HepG2 (cell line): ENCODE measurements around the gene MYO3B. TPM values are rescaled to one million over a fixed set of nuclear protein-coding genes. Genes with fewer than 3 reads are reported as not detected.

Experiments
- ATAC-seq: fragments of 200-7000 bp; cut with Tn5 transposase; 3 replicates; pipeline ENCODE4 v1.9.1; 2020; ENCODE audit warnings: mild to moderate bottlenecking, moderate library complexity
- BruUV-seq: library from RNA; stranded (reverse); fragments of 400-500 nt; replicated peaks from 2 replicates; lab custom pipeline; 2021; lab: Mats Ljungman, UMichigan
- CTCF ChIA-PET: fragments of 300-600 bp; formaldehyde crosslinking; extraction: SDS; loops from one replicate; lab custom pipeline; 2021; ENCODE audit warnings: low total read pairs, inconsistent platforms, low intra/inter-chr PET ratio; lab: Yijun Ruan, JAX
- POLR2A ChIA-PET: fragments of 350-600 bp; sonication (Branson Sonifier 250); formaldehyde crosslinking; loops from one replicate; lab custom pipeline; 2020; ENCODE audit warnings: antibody characterized with exemption, inconsistent platforms; lab: Yijun Ruan, JAX
- DNase-seq: peaks from one replicate; pipeline ENCODE4 v3.0.0-alpha.2; 2015; ENCODE audit warnings: low spot score
- FAIRE-seq: peaks from 3 replicates; lab custom pipeline; 2011; peaks lifted over from hg19 to GRCh38; lab: Jason Lieb, UNC
- H2AFZ ChIP-seq: one replicate; pipeline ENCODE4 v1.6.1; 2011; ENCODE audit warnings: low read length, inconsistent platforms
- H3K27ac ChIP-seq: fragments of 300-600 bp; 3 replicates; pipeline ENCODE4 v1.8.0; 2011; ENCODE audit warnings: mixed run types, mild to moderate bottlenecking, mixed read lengths, low read length, inconsistent platforms; ENCODE audit not compliant: insufficient read depth; ENCODE audit errors: extremely low read length
- H3K27me3 ChIP-seq, 2 experiments: fragments of 200-600 bp in 1 of 2; 2 replicates in 1 of 2; 3 replicates in 1 of 2; pipeline versions ENCODE4 v1.6.0 to v1.8.0; 2011; ENCODE audit warnings: low read length in 2 of 2, mild to moderate bottlenecking in 2 of 2, moderate library complexity in 2 of 2, inconsistent platforms in 1 of 2; ENCODE audit not compliant: insufficient read depth in 2 of 2, control insufficient read depth in 1 of 2
- H3K36me3 ChIP-seq, 2 experiments: fragments of 200-600 bp in 1 of 2; replicated peaks in 1 of 2; 2 replicates in 1 of 2; 3 replicates in 1 of 2; pipeline versions ENCODE4 v1.5.1 to v1.8.0; 2011; ENCODE audit warnings: low read length in 2 of 2, inconsistent platforms in 1 of 2; ENCODE audit not compliant: insufficient read depth in 2 of 2, control insufficient read depth in 1 of 2
- H3K4me1 ChIP-seq: 2 replicates; pipeline ENCODE4 v1.5.1; 2012; ENCODE audit warnings: low read length, inconsistent platforms; ENCODE audit not compliant: insufficient read depth
- H3K4me2 ChIP-seq: 2 replicates; pipeline ENCODE4 v1.6.0; 2011; ENCODE audit warnings: low read depth, low read length, inconsistent platforms
- H3K4me3 ChIP-seq, 3 experiments: fragments of 200-600 bp in 1 of 3; sonication (generic), shearing (Covaris generic) in 1 of 3; replicated peaks in 1 of 3; 2 replicates each; pipeline ENCODE4 v1.5.1; 2011 to 2016; ENCODE audit warnings: low read length in 3 of 3, inconsistent platforms in 2 of 3, low read depth in 2 of 3, mild to moderate bottlenecking in 2 of 3, control low read depth in 1 of 3, mixed read lengths in 1 of 3; ENCODE audit not compliant: insufficient read depth in 1 of 3
- H3K79me2 ChIP-seq: one replicate; pipeline ENCODE4 v1.6.1; 2011; ENCODE audit warnings: low read length, inconsistent platforms; ENCODE audit not compliant: insufficient read depth
- H3K9ac ChIP-seq: 2 replicates; pipeline ENCODE4 v1.6.0; 2011; ENCODE audit warnings: mild to moderate bottlenecking, low read depth, low read length, inconsistent platforms; ENCODE audit not compliant: insufficient read depth
- H3K9me3 ChIP-seq: 2 replicates; pipeline ENCODE4 v1.5.1; 2012; ENCODE audit warnings: mild to moderate bottlenecking, low read length
- H4K20me1 ChIP-seq: 2 replicates; pipeline ENCODE4 v1.6.0; 2011; ENCODE audit warnings: inconsistent platforms, mild to moderate bottlenecking, low read length, moderate library complexity; ENCODE audit not compliant: insufficient read depth
- AGO2 ChIP-seq: fragments of 200-400 bp; formaldehyde crosslinking; optimal IDR thresholded peaks from 2 replicates; pipeline ENCODE3; 2017; ENCODE audit warnings: mild to moderate bottlenecking, low read depth, low read length, moderate library complexity
- ARID2 ChIP-seq: sonication (generic); formaldehyde crosslinking; IDR thresholded peaks from 2 replicates; pipeline ENCODE4 v1.8.1; 2022; ENCODE audit warnings: mild to moderate bottlenecking, missing genetic modification reagents, borderline replicate concordance
- FOXC1 ChIP-seq: sonication (generic); formaldehyde crosslinking; IDR thresholded peaks from 2 replicates; pipeline ENCODE4 v1.8.0; 2022; ENCODE audit warnings: mild to moderate bottlenecking, missing genetic modification reagents, borderline replicate concordance
- MATR3 ChIP-seq: sonication (generic); formaldehyde crosslinking; IDR thresholded peaks from 2 replicates; pipeline ENCODE4 v1.4.0; 2020; ENCODE audit warnings: missing genetic modification reagents
- MXD1 ChIP-seq: sonication (generic); formaldehyde crosslinking; IDR thresholded peaks from 2 replicates; pipeline ENCODE4 v1.4.0; 2020; ENCODE audit warnings: mild to moderate bottlenecking, missing genetic modification reagents
- RFX5 ChIP-seq: IDR thresholded peaks from 2 replicates; pipeline ENCODE4 v1.6.1; 2011; ENCODE audit warnings: low read depth, low read length, improper control_type of control experiment
- SKIL ChIP-seq: sonication (generic); formaldehyde crosslinking; IDR thresholded peaks from 2 replicates; pipeline ENCODE4 v1.8.0; 2022; ENCODE audit warnings: missing genetic modification reagents, mild to moderate bottlenecking, moderate library complexity, borderline replicate concordance
- ZBED4 ChIP-seq: sonication (generic); formaldehyde crosslinking; IDR thresholded peaks from 2 replicates; pipeline ENCODE4 v1.4.0; 2020; ENCODE audit warnings: missing genetic modification reagents, borderline replicate concordance
- ZNF34 ChIP-seq: sonication (generic); formaldehyde crosslinking; IDR thresholded peaks from 2 replicates; pipeline ENCODE4 v1.4.0; 2020; ENCODE audit warnings: mild to moderate bottlenecking, missing genetic modification reagents, borderline replicate concordance
- ZNF652 ChIP-seq: IDR thresholded peaks from 2 replicates; pipeline ENCODE4 v1.6.1; 2016; ENCODE audit warnings: low read depth, borderline replicate concordance
- ZSCAN29 ChIP-seq: sonication (generic); formaldehyde crosslinking; conservative IDR thresholded peaks from 2 replicates; pipeline ENCODE4 v1.4.0; 2020; ENCODE audit warnings: mild to moderate bottlenecking, missing genetic modification reagents
- ZSCAN5A ChIP-seq: sonication (generic); formaldehyde crosslinking; IDR thresholded peaks from 2 replicates; pipeline ENCODE4 v1.8.0; 2022; ENCODE audit warnings: mild to moderate bottlenecking, missing genetic modification reagents, borderline replicate concordance
- ZSCAN9 ChIP-seq: IDR thresholded peaks from 2 replicates; pipeline ENCODE4 v1.6.1; 2016; ENCODE audit warnings: borderline replicate concordance
- ZUFSP ChIP-seq: sonication (generic); formaldehyde crosslinking; IDR thresholded peaks from 2 replicates; pipeline ENCODE4 v1.9.0; 2021; ENCODE audit warnings: missing genetic modification reagents, mild to moderate bottlenecking, borderline replicate concordance
- WGBS: methylation state at CpG from one replicate; pipeline ENCODE4 v1.1.6; 2017; ENCODE audit warnings: low lambda C conversion rate; 5-methylcytosine and 5-hydroxymethylcytosine counted together
- in situ Hi-C: cut with HindIII; loops from 2 replicates; pipeline ENCODE4 v1.10.0; 2017; ENCODE audit warnings: low pct_unique_long_range_greater_than_20kb; ENCODE audit not compliant: extremely low pct_ligation_motif_present
- intact Hi-C: fragments of 100-400 bp; cut with micrococcal nuclease; formaldehyde crosslinking; loops from one replicate; pipeline ENCODE4 v1.10.0; 2022; ENCODE audit not compliant: unreplicated experiment
- polyA plus RNA-seq, 8 experiments: library from polyadenylated mRNA; depleted of rRNA in 3 of 8; stranded (reverse) in 7 of 8; unstranded in 1 of 8; fragments of >200 nt; fragmentation: Illumina TruSeq in 4 of 8; extraction: Trizol in 4 of 8; gene quantifications; 2 replicates each; pipeline versions ENCODE4 v1.2.1 to v1.2.3, GENCODE V29; 2011 to 2016; ENCODE audit warnings: low read depth in 4 of 8, missing spikeins in 1 of 8, mixed read lengths in 1 of 8; ENCODE audit not compliant: insufficient read depth in 1 of 8
- total RNA-seq, 5 experiments: library from RNA; depleted of rRNA; stranded (reverse); fragments of >200 nt; fragmentation: Illumina TruSeq; extraction: Trizol; gene quantifications; 2 replicates each; pipeline ENCODE4 v1.2.3, GENCODE V29; 2016; ENCODE audit warnings: low read depth in 1 of 5

MYO3B gene
- total and polyA plus RNA-seq, 2 of the 13 experiments (the other 11 are each of a cell fraction or from before 2014, with no cell fraction given): 0.01 TPM; not detected in 1

GRCh38 chr2:170336408-170336807 is 158.5 kb downstream of the MYO3B start:
- Histone ChIP-seq H3K27ac (no peak overlapping the region), H3K4me1 (no peaks in the 10 kb centered on the region), H3K9ac (no peak overlapping the region), H3K9me3 (no peaks in the 10 kb centered on the region), H3K79me2 (no peaks in the 10 kb centered on the region), H3K4me2 (no peak overlapping the region), H3K36me3 (no peaks in the 10 kb centered on the region), H2AFZ (no peak overlapping the region), H4K20me1 (no peaks in the 10 kb centered on the region), H3K4me3 (no peak overlapping the region), H3K27me3 (peaks cover 0 to 16% of the 10 kb centered on the region in 2 experiments; a peak in 3 of 5 replicates)
- ATAC-seq (no peak), DNase-seq (no peak), FAIRE-seq (no peak)
- intact Hi-C loops (no loop called here), in situ Hi-C loops (no loop called here)
- POLR2A ChIA-PET: no interaction called here
- 70% methylated on average over 2 of the region's 2 CpGs for WGBS
- CTCF ChIA-PET: no interaction called here
- no TSS peak for BruUV-seq
- TF ChIP-seq ZUFSP (CRISPR knock-in tag) (no peak), ZBED4 (CRISPR knock-in tag) (no peak), ZNF34 (CRISPR knock-in tag) (no peak), ZSCAN9 (no peak), ZSCAN5A (CRISPR knock-in tag) (no peak), ZSCAN29 (CRISPR knock-in tag) (no peak), AGO2 (no peak), RFX5 (no peak), ZNF652 (CRISPR knock-in tag) (no peak), FOXC1 (CRISPR knock-in tag) (no peak), SKIL (CRISPR knock-in tag) (no peak), MATR3 (no peak), ARID2 (CRISPR knock-in tag) (no peak), MXD1 (CRISPR knock-in tag) (no peak)
